NCI-H1417 (cell line): Measurements from ENCODE around the gene HDGFL3.
"Not testable (repeated sequence)": the region's sequence is repeated elsewhere in the genome, so short reads cannot be mapped to it uniquely, and the experiment has no call there.

Source experiments
- DNase-seq, 3 experiments: peaks; one replicate each; lab custom pipeline; 2025; lab: John Stamatoyannopoulos, UW

HDGFL3 gene

DNA sequence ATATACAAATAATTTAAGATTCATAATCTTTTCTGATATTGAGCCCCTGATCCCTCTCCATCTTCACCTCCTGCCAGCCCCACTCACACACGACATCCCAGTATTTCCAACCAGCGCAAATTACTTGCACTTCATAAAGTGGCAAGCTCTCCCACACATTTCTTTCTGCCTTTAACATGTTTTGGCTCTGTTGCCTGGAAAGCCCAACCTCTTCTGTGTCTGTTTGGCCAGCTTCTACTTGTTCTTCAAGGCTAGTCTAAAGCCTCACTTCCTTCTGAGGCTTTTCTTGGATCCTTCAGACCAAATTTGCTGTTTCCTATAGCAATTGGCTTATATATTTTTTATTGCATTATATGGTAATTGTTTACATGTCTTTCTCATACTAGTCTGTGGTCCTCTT lies 105.3 kb downstream of the HDGFL3 start:
- DNase-seq: no peak

DNA sequence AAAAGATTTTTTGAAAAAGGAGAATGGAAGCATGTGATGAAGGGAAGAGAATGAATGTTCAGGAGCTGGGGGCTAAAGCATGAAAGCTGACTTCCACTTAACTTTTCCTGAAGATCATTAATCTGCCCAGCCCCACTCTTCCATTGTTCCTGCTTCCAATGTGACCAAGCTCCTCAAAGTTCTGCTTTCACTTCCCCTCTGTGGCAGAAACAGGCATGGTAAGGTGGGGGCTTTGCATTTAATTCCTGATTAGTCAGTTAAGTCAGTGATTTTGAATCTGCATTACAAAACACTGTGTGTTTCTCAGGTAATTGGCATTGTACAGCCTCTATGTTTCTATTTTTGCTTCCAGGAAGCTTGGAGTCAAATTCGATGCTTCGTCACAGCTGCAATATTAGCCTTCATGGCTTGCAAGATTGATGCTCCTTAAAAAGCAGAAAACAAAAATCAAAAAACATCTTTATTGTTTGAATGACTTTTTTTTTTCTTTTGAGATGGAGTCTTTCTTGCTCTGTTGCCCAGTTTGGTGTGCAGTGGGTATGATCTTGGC lies 107.5 kb downstream of the HDGFL3 start:
- no peak for DNase-seq

DNA sequence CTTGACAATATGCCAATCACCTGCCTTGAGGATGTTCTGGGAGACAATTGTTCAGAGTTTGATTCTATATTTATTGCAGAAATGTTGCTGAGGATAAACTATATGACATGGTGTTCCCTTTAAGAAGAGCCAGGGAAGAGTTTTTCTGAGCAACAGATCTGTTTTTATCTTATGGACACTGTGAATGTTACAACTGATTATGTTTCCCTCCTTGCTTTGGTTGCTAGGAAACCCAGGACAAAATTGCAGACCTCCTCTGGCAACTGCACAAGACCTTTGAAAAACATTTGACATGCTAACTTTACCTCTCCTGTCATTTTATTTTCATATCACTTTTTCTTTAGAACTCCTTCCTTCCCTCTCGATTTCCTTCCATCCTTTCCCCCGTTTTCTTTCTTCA lies 108.3 kb downstream of the HDGFL3 start:
- DNase-seq: peak in 1 of 3 experiments; percentile 43

DNA sequence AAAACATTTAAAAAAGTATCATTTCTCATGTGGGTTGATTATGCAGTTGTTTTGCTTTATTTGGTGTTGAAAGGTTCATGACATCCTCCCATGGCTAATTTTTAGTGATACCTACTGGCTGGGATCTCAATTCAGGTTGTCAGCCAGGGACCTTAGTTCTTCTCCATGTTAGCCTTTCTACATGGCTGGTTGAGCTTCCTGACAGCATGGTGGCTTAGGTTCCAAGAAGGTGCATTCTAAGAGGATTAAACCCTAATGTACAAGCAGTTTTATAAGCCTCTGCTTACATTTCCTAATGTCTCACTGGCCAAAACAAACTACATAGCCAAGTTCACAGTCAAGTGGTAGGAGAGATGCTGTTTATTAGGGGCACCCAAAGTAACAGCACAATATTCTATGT lies 109.5 kb downstream of the HDGFL3 start:
- DNase-seq: no peak

DNA sequence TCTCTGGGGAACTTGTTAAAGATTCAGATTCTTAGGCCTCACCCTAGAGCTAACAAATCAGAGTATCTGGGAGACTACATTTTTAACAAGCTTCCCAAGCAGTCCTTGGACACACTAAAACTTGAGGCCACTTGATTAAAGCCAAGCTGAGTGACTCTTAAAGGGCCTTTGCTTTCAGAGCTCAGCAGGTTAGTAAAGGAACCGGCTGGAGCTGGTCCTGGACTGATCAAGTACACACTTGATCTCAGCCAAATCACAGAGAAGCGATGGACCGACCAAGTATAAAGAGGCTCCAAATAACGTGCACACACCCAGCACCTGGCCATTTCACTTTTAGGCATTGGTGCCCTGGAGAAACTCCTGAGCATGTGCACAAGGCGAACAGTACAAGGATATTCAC lies 113.0 kb downstream of the HDGFL3 start:
- DNase-seq: peak in 1 of 3 experiments; percentile 18

DNA sequence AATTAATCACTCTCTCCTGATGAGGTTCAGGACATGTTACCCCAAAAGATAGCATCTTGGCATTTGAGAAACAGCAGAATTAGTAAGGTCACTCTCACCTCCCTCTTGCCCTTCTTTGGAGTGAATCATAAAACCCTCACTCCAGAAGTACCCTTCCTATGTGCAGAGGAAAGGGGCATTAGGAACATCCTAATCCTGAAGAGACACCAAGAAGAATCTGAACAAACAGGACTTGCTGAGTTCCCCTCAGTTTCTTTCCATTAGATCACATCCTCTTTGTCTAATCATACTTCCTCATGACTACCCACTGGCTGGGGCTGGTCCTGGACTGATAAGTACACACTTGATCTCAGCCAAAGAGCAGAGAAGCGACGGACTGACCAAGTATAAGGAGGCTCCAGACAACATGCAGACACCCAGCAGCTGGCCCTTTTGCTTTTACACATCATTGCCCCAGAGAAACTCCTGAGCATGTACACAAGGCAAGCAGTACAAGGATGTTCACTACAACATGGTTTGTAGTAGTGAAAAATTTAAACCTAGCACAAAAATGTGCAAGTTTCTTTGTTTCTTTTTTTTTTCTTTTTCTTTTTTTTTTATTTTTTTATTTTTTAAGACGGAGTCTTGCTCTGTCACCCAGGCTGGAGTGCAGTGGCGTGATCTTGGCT lies 115.2 kb downstream of the HDGFL3 start:
- no peak for DNase-seq

DNA sequence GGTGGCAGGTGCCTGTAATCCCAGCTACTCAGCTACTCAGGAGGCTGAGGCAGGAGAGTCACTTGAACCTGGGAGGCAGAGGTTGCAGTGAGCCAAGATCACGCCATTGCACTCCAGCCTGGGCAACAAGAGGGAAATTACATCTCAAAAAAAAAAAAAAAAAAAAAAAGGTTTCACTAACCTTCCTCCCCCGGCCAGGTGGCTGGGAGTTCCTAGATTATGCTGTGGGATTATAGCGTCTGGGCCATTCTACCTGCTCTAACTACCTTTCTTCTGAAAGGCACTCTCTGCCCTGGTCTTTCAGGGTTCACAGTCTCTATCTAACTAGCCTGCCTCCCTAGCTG lies 115.7 kb downstream of the HDGFL3 start:
- not testable (repeated sequence) for DNase-seq

DNA sequence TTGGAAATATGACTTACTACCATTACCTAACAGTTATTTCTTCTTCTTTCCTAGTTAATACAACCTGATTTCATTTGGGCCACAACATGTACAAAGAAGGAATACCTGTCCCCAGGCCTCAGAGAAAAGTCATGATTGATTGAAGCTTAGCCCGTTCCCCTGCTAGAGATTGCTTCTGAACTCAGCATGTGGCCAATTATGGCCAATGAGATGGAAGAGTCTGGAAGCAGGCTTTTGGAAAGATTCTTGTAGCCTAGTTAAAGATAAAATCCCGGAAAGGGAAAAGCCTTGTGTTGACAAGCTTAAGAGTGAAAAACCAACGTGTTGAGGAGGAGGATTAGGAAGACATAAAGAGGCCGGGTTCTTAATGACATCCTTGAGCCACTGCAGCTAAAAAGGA lies 117.2 kb downstream of the HDGFL3 start:
- DNase-seq: peak in 1 of 3 experiments; percentile 19

DNA sequence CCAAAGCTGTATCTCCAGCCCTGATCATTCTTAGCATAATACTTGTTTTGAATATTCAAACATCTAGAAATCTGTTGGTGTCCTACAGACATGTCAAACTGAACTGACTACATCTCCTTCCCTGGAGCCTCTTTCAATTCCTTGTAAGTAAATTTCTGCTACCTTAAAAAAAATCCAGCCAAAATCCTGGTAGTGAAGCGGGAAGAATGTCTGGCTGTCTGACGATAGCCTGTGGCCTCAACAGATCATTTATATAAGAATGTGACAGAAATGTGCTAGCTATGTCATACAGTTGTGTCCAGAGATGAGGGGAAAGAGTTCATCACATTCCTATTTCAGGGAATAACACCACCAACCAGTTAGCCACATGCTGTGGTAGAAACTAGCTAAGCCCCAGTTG lies 118.7 kb downstream of the HDGFL3 start:
- DNase-seq: no peak

DNA sequence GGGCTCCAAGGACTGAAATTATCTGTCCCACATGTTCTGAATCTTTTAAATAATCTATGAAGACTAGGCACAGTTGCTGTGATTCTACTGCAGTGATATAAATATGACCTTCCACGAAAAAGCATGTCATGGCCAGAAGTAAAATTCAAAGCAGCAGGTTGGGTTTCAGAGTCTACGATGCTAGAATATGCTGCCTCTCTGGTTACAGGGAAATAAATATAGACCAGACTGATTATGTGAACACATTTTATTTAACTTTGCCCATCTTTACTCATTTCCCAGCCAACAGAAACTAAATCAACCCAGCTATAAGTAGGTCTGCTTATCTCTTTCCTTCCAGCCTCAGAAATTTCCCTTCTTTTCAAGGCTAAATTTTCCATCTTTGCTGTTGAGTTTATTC lies 120.0 kb downstream of the HDGFL3 start:
- DNase-seq: no peak

DNA sequence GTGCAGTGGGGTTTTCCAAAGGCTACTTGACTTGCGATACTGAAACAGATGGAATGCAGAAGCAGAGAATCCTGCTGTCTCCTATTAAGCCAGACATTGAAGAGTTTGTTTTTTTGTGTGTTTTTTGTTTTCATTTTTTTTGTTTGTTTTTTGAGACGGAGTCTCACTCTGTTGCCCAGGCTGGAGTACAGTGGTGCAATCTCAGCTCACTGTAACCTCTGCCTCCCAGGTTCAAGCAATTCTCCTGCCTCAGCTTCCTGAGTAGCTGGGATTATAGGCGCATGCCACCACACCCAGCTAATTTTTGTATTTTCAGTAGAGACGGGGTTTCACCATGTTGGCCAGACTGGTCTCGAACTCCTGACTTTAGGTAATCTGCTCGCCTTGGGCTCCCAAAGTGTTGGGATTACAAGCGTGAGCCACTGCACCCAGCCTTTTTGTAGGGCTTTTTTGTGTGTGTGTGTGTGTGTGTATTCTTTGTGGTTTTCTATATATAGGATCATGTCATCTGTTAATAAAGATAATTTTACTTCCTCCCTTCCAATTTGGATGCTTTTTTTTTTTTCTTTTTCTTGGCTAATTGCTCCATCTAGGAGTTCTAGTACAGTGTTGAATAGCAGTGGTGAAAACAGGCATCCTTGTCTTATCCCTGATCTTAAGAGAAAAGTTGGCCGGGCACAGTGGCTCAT lies 121.6 kb downstream of the HDGFL3 start:
- not testable (repeated sequence) for DNase-seq

DNA sequence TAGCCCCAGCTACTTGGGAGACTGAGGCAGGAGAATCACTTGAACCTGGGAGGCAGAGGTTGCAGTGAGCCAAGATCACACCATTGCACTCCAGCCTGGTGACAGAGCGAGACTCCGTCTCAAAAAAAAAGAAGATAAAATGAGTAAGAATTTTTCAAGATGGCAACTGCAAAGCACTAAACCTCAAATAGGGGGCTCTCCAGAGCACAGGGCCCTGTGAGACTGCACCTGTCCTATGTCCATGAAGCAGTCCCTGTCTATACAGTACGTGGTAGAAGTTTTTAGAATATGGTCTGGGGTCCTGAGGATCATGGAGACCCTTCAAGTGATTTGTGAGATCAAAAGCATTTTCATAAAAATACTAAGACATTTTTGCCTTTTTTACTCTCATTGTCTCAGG lies 122.2 kb downstream of the HDGFL3 start:
- DNase-seq: not testable (repeated sequence)

DNA sequence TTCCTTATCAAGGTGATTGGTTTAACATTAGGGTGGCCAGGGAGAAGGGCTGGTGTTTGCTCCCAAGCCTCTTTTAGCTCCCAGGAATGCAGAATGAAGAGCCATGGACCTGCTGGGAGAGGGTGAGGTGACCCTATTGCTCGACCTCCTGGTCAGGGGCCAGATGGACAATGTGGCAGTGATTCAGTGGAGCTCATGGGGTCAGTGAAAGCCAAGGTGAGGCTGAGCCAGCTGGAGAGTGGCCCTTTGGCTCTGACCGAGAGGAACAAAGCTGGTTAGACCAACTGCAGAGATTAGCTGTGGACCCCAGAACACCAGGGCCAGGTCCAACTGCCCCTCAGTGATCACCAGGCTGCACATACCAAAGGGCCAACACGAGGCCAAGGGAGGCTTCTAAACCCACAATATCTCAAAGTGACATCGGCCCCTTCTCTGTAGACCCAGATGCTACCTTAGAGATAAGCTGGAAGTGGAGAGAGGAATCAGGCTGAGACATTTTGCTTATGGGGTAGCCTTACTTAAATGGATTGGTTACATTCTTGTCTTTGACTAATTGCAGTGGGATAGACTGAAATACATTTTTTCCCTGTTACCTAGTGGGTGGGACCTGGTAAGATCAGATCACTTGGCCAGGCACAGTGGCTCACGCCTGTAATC lies 124.8 kb downstream of the HDGFL3 start:
- DNase-seq: no peak

DNA sequence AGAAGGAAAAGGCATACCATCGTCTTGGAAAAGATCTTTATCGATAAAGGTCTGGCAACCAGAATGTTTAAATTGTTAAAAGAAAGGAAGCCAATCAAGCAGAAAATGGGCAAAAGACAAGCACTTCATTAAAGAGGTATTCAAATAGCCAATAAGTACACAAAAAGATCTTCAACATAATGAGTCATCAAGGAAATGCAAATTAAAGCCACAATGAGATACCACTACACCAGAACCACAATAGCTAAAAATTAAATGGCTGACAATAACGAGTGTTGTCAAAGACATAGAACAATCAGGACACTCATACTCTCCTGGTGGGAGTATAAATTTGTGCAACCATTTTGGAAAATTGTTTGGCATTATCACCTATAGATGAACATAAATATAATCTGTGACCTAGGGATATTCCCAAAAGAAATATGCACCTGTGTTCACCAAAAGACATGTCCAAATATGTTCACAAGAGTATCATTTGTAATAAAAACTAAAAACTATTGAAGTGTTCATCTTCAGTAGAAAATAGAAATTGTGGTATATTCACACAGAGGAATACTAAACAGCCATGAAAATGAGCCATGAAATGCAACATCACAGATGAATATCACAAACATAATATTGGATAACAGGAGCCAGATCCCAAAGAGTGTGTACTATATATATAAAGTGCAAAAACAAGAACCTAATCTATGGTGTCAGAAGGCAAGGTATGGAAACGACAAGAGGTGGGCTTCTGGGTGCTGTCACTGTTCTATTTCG lies 126.2 kb downstream of the HDGFL3 start:
- no peak for DNase-seq

DNA sequence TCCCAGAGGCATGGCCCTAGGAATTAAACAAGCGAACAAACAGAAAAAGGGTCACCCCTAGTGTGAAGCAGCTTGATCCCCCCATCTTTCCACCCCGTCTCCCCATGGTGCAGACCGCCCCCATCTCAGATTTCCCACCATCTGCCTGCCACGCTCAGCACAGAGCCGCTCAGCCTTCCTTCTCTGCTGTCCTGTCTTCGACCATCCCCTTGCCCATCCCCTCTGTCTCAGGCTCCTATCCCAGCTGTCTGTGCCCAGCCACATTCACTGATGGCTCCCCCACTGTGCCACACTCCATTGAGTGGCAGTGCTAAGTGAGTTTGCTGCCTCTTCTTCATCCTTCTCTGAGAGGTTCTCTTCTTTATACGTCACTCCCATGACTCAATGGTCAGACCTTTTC lies 128.9 kb downstream of the HDGFL3 start:
- no peak for DNase-seq
